Panc1 (cell line): ENCODE data around the gene MBD6. TPM values are rescaled to one million over a fixed set of nuclear protein-coding genes. Genes with fewer than 3 reads are reported as not detected.

Experiments used
- ATAC-seq: fragments of 200-7000 bp; cut with Tn5 transposase; 2 replicates; pipeline ENCODE4 v1.9.1; 2020; ENCODE audit warnings: mild to moderate bottlenecking, moderate library complexity
- BruUV-seq: library from RNA; stranded (reverse); fragments of 400-500 nt; replicated peaks from 2 replicates; lab custom pipeline; 2021; lab: Mats Ljungman, UMichigan
- CTCF ChIA-PET: fragments of 300-600 bp; sonication (Branson Sonifier 250); formaldehyde crosslinking; loops from one replicate; lab custom pipeline; 2022; ENCODE audit warnings: antibody characterized with exemption; lab: Charles Lee
- POLR2A ChIA-PET: fragments of 300-600 bp; sonication (Branson Sonifier 250); formaldehyde crosslinking; loops from one replicate; lab custom pipeline; 2022; ENCODE audit warnings: antibody characterized with exemption; lab: Charles Lee
- DNase-seq: peaks from one replicate; pipeline ENCODE4 v3.0.0-alpha.2; 2010; ENCODE audit warnings: low read depth, low spot score
- H3K27ac ChIP-seq: 2 replicates; pipeline ENCODE4 v1.5.1; 2011; ENCODE audit warnings: mild to moderate bottlenecking, low read length, inconsistent platforms
- H3K27me3 ChIP-seq: fragments of 200-500 bp; sonication (Bioruptor generic); 2 replicates; pipeline ENCODE4 v1.6.0; 2014; ENCODE audit warnings: low read length, inconsistent platforms; ENCODE audit not compliant: control insufficient read depth, insufficient read depth
- H3K36me3 ChIP-seq: fragments of 200-500 bp; sonication (Bioruptor generic); 2 replicates; pipeline ENCODE4 v1.5.1; 2014; ENCODE audit warnings: inconsistent platforms, mild to moderate bottlenecking, low read length, moderate library complexity; ENCODE audit not compliant: control insufficient read depth, insufficient read depth
- H3K4me1 ChIP-seq: 2 replicates; pipeline ENCODE4 v1.5.1; 2011; ENCODE audit warnings: inconsistent platforms, mild to moderate bottlenecking, low read length, moderate library complexity; ENCODE audit not compliant: control insufficient read depth, insufficient read depth
- H3K4me3 ChIP-seq, 2 experiments: 2 replicates each; pipeline ENCODE4 v1.5.1; 2011 to 2012; ENCODE audit warnings: low read depth in 2 of 2, low read length in 2 of 2, mild to moderate bottlenecking in 2 of 2, inconsistent platforms in 1 of 2, moderate library complexity in 1 of 2
- H3K9me3 ChIP-seq: fragments of 200-500 bp; sonication (Bioruptor generic); 2 replicates; pipeline ENCODE4 v1.5.1; 2014; ENCODE audit warnings: low read depth, mild to moderate bottlenecking, inconsistent platforms, low read length, moderate library complexity; ENCODE audit not compliant: control insufficient read depth, insufficient read depth
- CTCF ChIP-seq: fragments of 450-650 bp; IDR thresholded peaks from 2 replicates; pipeline ENCODE4 v1.5.1; 2017; ENCODE audit warnings: mild to moderate bottlenecking
- POLR2AphosphoS5 ChIP-seq: IDR thresholded peaks from 2 replicates; pipeline ENCODE4 v1.6.1; 2012; ENCODE audit warnings: mild to moderate bottlenecking, low read depth, low read length, moderate library complexity
- REST ChIP-seq, 2 experiments: IDR thresholded peaks; 2 replicates each; pipeline ENCODE4 v1.6.1; 2011 to 2012; ENCODE audit warnings: low read depth in 2 of 2, control low read depth in 1 of 2, low read length in 1 of 2, mild to moderate bottlenecking in 1 of 2, moderate library complexity in 1 of 2; ENCODE audit not compliant: insufficient read depth in 1 of 2
- SIN3A ChIP-seq: IDR thresholded peaks from 2 replicates; pipeline ENCODE4 v1.6.1; 2012; ENCODE audit warnings: low read depth, mild to moderate bottlenecking, low read length, moderate library complexity, borderline replicate concordance; ENCODE audit not compliant: insufficient read depth
- TCF7L2 ChIP-seq: IDR thresholded peaks from 2 replicates; pipeline ENCODE4 v1.6.1; 2011; ENCODE audit warnings: mild to moderate bottlenecking, low read depth, low read length, inconsistent platforms
- in situ Hi-C: cut with HindIII; loops from 2 replicates; pipeline ENCODE4 v1.10.0; 2016; ENCODE audit warnings: low sequenced_read_pairs, low pct_unique_long_range_greater_than_20kb
- intact Hi-C: fragments of 100-400 bp; cut with micrococcal nuclease; formaldehyde crosslinking; loops from one replicate; pipeline ENCODE4 v1.10.0; 2022; ENCODE audit not compliant: unreplicated experiment
- total RNA-seq: library from RNA; stranded (reverse); gene quantifications from one replicate; pipeline ENCODE4 v1.2.1, GENCODE V29; 2021; ENCODE audit not compliant: unreplicated experiment

MBD6 gene
- total RNA-seq, 1 experiment from 2014 or later = 115 TPM

GRCh38 chr12:57541001-57541400 is 18.4 kb downstream of the MBD6 start:
- H3K4me3 ChIP-seq = no peak overlapping the region
- ChIA-PET CTCF (no interaction called here), POLR2A (interaction anchor here (0.6 kb wide), 1 partner anchor 96 kb away, joined by 3 read pairs; no protein-coding TSS in a partner anchor)
- no peaks in the 10 kb centered on the region for H3K27me3 ChIP-seq
- no TSS peak for BruUV-seq
- DNase-seq (no peak), ATAC-seq (no peak)
- no peaks in the 10 kb centered on the region for H3K9me3 ChIP-seq
- intact Hi-C loops (no loop called here), in situ Hi-C loops (no loop called here)
- no peak overlapping the region for H3K27ac ChIP-seq
- H3K36me3 ChIP-seq = peaks cover 5% of the 10 kb centered on the region; the same call in 1 of the 2 replicates
- no peak for TF ChIP-seq TCF7L2
- TF ChIP-seq POLR2AphosphoS5 = no peak
- TF ChIP-seq CTCF = no peak
- no peak for TF ChIP-seq REST (IDR thresholded peaks at IDR 0.05; ENCODE audit: insufficient read depth in 1 of 2, low read depth in 2 of 2, low read length in 1 of 2)
- no peak for TF ChIP-seq SIN3A
- H3K4me1 ChIP-seq = peaks cover 12% of the 10 kb centered on the region

GRCh38 chr12:57541717-57542116 is 19.1 kb downstream of the MBD6 start:
- intact Hi-C loops (no loop called here), in situ Hi-C loops (no loop called here)
- TF ChIP-seq REST (IDR thresholded peaks at IDR 0.05; ENCODE audit: insufficient read depth in 1 of 2, low read depth in 2 of 2, low read length in 1 of 2) (no peak), CTCF (no peak), SIN3A (no peak), POLR2AphosphoS5 (no peak), TCF7L2 (no peak)
- no peaks in the 10 kb centered on the region for H3K9me3 ChIP-seq
- H3K27me3 ChIP-seq = no peaks in the 10 kb centered on the region
- H3K36me3 ChIP-seq = peaks cover 7% of the 10 kb centered on the region
- POLR2A ChIA-PET = no interaction called here
- peaks cover 14% of the 10 kb centered on the region for H3K4me1 ChIP-seq
- no peak overlapping the region for H3K4me3 ChIP-seq
- ATAC-seq (no peak), DNase-seq (no peak)
- CTCF ChIA-PET = no interaction called here
- no peak overlapping the region for H3K27ac ChIP-seq
- BruUV-seq = no TSS peak
